HT1080 (cell line): ENCODE data around the gene ARID1B. TPM values are rescaled to one million over a fixed set of nuclear protein-coding genes. Genes with fewer than 3 reads are reported as not detected.

Source experiments
- DNase-seq: peaks from one replicate; pipeline ENCODE4 v3.0.0-alpha.2; 2015; ENCODE audit warnings: low read depth
- total RNA-seq: library from RNA; depleted of rRNA; stranded (reverse); fragments of >200 nt; shearing (Covaris generic); gene quantifications from 2 replicates; pipeline ENCODE4 v1.2.3, GENCODE V29; 2014

ARID1B gene
- total RNA-seq, 1 experiment from 2014 or later: 11.2 TPM

- no peak for DNase-seq
Observed at GRCh38 chr6:156790711-156791319, 13.6 kb downstream of the ARID1B start.

GRCh38 chr6:156791320-156791850 is 14.2 kb downstream of the ARID1B start:
- no peak for DNase-seq

- DNase-seq: no peak
Observed at GRCh38 chr6:156793200-156793599, 16.0 kb downstream of the ARID1B start.

GRCh38 chr6:156794546-156795354 is 17.6 kb downstream of the ARID1B start:
- no peak for DNase-seq

GRCh38 chr6:156795825-156796224 is 18.6 kb downstream of the ARID1B start:
- DNase-seq: no peak

- DNase-seq: no peak
Observed at GRCh38 chr6:156796627-156797026, 19.4 kb downstream of the ARID1B start.

GRCh38 chr6:156797901-156798735 is 20.9 kb downstream of the ARID1B start:
- no peak for DNase-seq

- DNase-seq: no peak
Observed at GRCh38 chr6:156801712-156802111, 24.5 kb downstream of the ARID1B start.

- DNase-seq: no peak
Observed at GRCh38 chr6:156803353-156803752, 26.2 kb downstream of the ARID1B start.

- DNase-seq: no peak
Observed at GRCh38 chr6:156804402-156804801, 27.2 kb downstream of the ARID1B start.

GRCh38 chr6:156806155-156806554 is 29.0 kb downstream of the ARID1B start:
- no peak for DNase-seq

GRCh38 chr6:156807028-156807427 is 29.9 kb downstream of the ARID1B start:
- no peak for DNase-seq

- DNase-seq: no peak
Observed at GRCh38 chr6:156807795-156808194, 30.6 kb downstream of the ARID1B start.

- DNase-seq: no peak
Observed at GRCh38 chr6:156808287-156808686, 31.1 kb downstream of the ARID1B start.

- DNase-seq: no peak
Observed at GRCh38 chr6:156809034-156809433, 31.9 kb downstream of the ARID1B start.

- DNase-seq: no peak
Observed at GRCh38 chr6:156809446-156810178, 32.4 kb downstream of the ARID1B start.

GRCh38 chr6:156814036-156814581 is 36.9 kb downstream of the ARID1B start:
- DNase-seq: no peak

- DNase-seq: no peak
Observed at GRCh38 chr6:156816505-156816904, 39.3 kb downstream of the ARID1B start.

- no peak for DNase-seq
Observed at GRCh38 chr6:156820089-156820798, 43.1 kb downstream of the ARID1B start.

- no peak for DNase-seq
Observed at GRCh38 chr6:156821707-156822106, 44.5 kb downstream of the ARID1B start.
